Ishikawa (cell line): ENCODE measurements around the gene PAH.
A peak's percentile ranks its signal among the peaks of the same experiment; 100 is the strongest.

Source experiments
- CEBPB ChIP-seq: IDR thresholded peaks from 2 replicates; pipeline ENCODE4 v1.6.1; 2012
- CREB1 ChIP-seq: IDR thresholded peaks from 2 replicates; pipeline ENCODE4 v1.6.1; 2012; ENCODE audit warnings: low read depth
- EP300 ChIP-seq: IDR thresholded peaks from 2 replicates; pipeline ENCODE4 v1.6.1; 2012; ENCODE audit warnings: borderline replicate concordance
- FOXM1 ChIP-seq: IDR thresholded peaks from 2 replicates; pipeline ENCODE4 v1.6.1; 2012; ENCODE audit warnings: low read depth, borderline replicate concordance
- NFIC ChIP-seq: IDR thresholded peaks from 2 replicates; pipeline ENCODE4 v1.6.1; 2012
- RAD21 ChIP-seq: IDR thresholded peaks from 2 replicates; pipeline ENCODE4 v1.6.1; 2012; ENCODE audit warnings: low read depth
- REST ChIP-seq: IDR thresholded peaks from 2 replicates; pipeline ENCODE4 v1.6.1; 2012; ENCODE audit warnings: low read depth, mild to moderate bottlenecking
- TAF1 ChIP-seq: IDR thresholded peaks from 2 replicates; pipeline ENCODE4 v1.6.1; 2012; ENCODE audit warnings: low read depth, mild to moderate bottlenecking
- TEAD4 ChIP-seq: IDR thresholded peaks from 2 replicates; pipeline ENCODE4 v1.6.1; 2012
- YY1 ChIP-seq: IDR thresholded peaks from 2 replicates; pipeline ENCODE4 v1.6.1; 2012; ENCODE audit warnings: low read depth
- TF ChIP-seq, protein P1 (sequence below): IDR thresholded peaks from 2 replicates; pipeline ENCODE4 v1.6.1; 2012

- no peak for TF ChIP-seq TAF1
- TF ChIP-seq REST: peak; percentile 70
- TF ChIP-seq NFIC: no peak
- no peak for TF ChIP-seq EP300
- TF ChIP-seq RAD21: no peak
- TF ChIP-seq FOXM1: no peak
- TF ChIP-seq YY1: no peak
- TF ChIP-seq, protein P1, sequence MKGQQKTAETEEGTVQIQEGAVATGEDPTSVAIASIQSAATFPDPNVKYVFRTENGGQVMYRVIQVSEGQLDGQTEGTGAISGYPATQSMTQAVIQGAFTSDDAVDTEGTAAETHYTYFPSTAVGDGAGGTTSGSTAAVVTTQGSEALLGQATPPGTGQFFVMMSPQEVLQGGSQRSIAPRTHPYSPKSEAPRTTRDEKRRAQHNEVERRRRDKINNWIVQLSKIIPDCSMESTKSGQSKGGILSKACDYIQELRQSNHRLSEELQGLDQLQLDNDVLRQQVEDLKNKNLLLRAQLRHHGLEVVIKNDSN: no peak
- TF ChIP-seq CEBPB: no peak
- no peak for TF ChIP-seq CREB1
- no peak for TF ChIP-seq TEAD4
These were observed 110.5 kb downstream of the PAH start for GRCh38 chr12:102806592-102806991.
